ENCODE data around the gene RAB37.

The RAB37 gene

DNA sequence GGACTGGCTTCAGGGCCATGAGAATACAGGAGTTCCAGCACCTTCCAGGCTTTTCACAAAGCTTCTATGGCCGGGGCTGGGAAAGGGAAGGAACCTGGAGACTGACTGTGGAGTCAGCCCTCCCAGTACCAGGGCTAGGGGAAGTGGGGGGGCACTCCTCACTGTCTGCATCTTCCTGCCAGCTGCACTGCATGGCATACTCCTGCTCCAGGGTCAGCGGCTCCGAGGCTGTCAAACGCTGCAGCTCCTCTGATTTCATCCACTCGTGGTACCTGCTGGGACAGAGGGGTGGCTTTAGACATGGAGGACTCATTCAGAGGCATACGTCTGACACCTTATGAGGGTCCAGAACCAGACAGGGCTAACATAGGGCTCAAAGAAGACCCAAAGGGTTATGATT, 36.4 kb downstream of the RAB37 start:
- Histone ChIP-seq H4K20me1 (ENCODE audit: insufficient read depth, low read length, poor library complexity, severe bottlenecking) (peaks cover 14% of the 10 kb centered on the region), H3K4me1 (ENCODE audit: insufficient read depth, low read length, poor library complexity, severe bottlenecking) (peaks cover 20% of the 10 kb centered on the region), H2AFZ (ENCODE audit: low read length) (no peak overlapping the region), H3K9me2 (replicated peaks; ENCODE audit: low read depth, low read length) (no peaks in the 10 kb centered on the region), H3K4me3 (ENCODE audit: low read length, poor library complexity, severe bottlenecking) (no peak overlapping the region), H3K36me3 (ENCODE audit: insufficient read depth, low read length) (peaks cover 48% of the 10 kb centered on the region; the same call in 1 of the 2 replicates), H3F3A (ENCODE audit: low read depth) (no peaks in the 10 kb centered on the region), H3K4me2 (ENCODE audit: low read depth, low read length, poor library complexity, severe bottlenecking) (no peak overlapping the region), H3K9ac (ENCODE audit: low read depth, low read length, poor library complexity, severe bottlenecking) (no peak overlapping the region), H3K9me3 (ENCODE audit: insufficient read depth, low read depth, low read length) (no peaks in the 10 kb centered on the region), H3K27me3 (ENCODE audit: insufficient read depth, low read length, poor library complexity, severe bottlenecking) (no peaks in the 10 kb centered on the region), H3K79me2 (ENCODE audit: insufficient read depth, low read length) (peaks cover 46% of the 10 kb centered on the region)
- TF ChIP-seq, protein P1, sequence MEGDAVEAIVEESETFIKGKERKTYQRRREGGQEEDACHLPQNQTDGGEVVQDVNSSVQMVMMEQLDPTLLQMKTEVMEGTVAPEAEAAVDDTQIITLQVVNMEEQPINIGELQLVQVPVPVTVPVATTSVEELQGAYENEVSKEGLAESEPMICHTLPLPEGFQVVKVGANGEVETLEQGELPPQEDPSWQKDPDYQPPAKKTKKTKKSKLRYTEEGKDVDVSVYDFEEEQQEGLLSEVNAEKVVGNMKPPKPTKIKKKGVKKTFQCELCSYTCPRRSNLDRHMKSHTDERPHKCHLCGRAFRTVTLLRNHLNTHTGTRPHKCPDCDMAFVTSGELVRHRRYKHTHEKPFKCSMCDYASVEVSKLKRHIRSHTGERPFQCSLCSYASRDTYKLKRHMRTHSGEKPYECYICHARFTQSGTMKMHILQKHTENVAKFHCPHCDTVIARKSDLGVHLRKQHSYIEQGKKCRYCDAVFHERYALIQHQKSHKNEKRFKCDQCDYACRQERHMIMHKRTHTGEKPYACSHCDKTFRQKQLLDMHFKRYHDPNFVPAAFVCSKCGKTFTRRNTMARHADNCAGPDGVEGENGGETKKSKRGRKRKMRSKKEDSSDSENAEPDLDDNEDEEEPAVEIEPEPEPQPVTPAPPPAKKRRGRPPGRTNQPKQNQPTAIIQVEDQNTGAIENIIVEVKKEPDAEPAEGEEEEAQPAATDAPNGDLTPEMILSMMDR (conservative IDR thresholded peaks at IDR 0.05; ENCODE audit: low read length) = no peak
- no peak for TF ChIP-seq EZH2phosphoT487 (IDR thresholded peaks at IDR 0.05; ENCODE audit: borderline replicate concordance)

DNA sequence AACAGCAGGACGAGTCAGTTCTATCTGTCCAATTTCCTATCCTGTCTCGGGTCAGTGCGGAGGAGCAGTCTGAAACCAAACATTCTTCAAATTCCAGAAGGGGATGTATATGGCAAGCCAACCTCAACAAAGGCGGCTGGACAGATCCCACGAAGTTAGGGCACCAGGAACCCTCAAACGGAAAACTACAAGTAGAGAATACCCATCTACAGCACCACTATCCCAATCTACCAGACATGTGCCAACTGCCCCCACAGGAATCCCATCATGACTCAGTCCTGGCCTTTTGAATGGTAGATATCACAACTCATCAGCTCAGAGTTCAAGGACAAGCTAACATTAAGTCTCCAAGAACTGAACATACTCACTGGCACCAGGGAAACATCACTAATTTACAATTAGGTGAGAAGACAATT, 36.8 kb downstream of the RAB37 start:
- Histone ChIP-seq H3K4me2 (ENCODE audit: low read depth, low read length, poor library complexity, severe bottlenecking) (no peak overlapping the region), H3K27me3 (ENCODE audit: insufficient read depth, low read length, poor library complexity, severe bottlenecking) (no peaks in the 10 kb centered on the region), H3F3A (ENCODE audit: low read depth) (no peaks in the 10 kb centered on the region), H3K9me2 (replicated peaks; ENCODE audit: low read depth, low read length) (no peaks in the 10 kb centered on the region), H3K79me2 (ENCODE audit: insufficient read depth, low read length) (peaks cover 49% of the 10 kb centered on the region), H3K4me3 (ENCODE audit: low read length, poor library complexity, severe bottlenecking) (no peak overlapping the region), H3K9me3 (ENCODE audit: insufficient read depth, low read depth, low read length) (no peaks in the 10 kb centered on the region), H3K9ac (ENCODE audit: low read depth, low read length, poor library complexity, severe bottlenecking) (no peak overlapping the region), H3K36me3 (ENCODE audit: insufficient read depth, low read length) (peaks cover 43% of the 10 kb centered on the region; the same call in 1 of the 2 replicates), H2AFZ (ENCODE audit: low read length) (no peak overlapping the region), H4K20me1 (ENCODE audit: insufficient read depth, low read length, poor library complexity, severe bottlenecking) (peaks cover 14% of the 10 kb centered on the region), H3K4me1 (ENCODE audit: insufficient read depth, low read length, poor library complexity, severe bottlenecking) (peaks cover 22% of the 10 kb centered on the region)
- TF ChIP-seq, protein P1 (conservative IDR thresholded peaks at IDR 0.05; ENCODE audit: low read length) = no peak
- TF ChIP-seq EZH2phosphoT487 (IDR thresholded peaks at IDR 0.05; ENCODE audit: borderline replicate concordance) = no peak

DNA sequence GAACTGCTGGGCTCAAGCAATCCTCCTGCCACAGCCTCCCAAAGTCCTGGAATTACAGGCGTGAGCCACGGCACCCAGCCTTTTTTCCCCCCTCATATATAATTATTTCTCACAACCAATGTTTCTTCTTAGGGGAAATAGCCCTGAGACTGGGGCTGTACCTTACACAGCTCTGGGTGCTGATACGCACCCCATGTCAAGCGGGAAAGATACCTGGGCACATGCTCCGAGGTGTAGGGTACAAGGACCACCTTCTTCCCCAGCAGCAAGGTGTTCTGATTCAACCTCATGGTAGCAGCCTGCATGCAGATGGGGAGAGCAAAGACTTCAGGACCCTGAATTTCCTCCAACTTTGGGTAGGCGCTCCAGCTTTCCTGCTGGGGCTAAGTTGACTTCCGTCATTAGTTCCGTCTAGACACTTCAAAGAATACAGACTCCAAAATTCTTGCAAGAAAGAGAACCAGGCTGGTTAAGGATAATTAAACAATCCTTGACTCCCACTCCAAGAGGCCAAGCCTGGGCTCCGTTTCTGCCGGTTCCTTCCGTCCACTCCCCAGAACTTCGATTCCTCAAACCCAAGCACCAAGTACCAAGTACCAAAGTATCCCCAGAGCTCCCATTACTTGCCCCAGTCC, 38.5 kb downstream of the RAB37 start:
- peaks cover 27% of the 10 kb centered on the region; the same call in 1 of the 2 replicates for H3K36me3 ChIP-seq (ENCODE audit: insufficient read depth, low read length)
- H2AFZ ChIP-seq (ENCODE audit: low read length) = 0 out of 2 replicates have a peak overlapping the region, but pooled peaks have one; percentile 51
- no peaks in the 10 kb centered on the region for H3K9me2 ChIP-seq (replicated peaks; ENCODE audit: low read depth, low read length)
- TF ChIP-seq EZH2phosphoT487 (IDR thresholded peaks at IDR 0.05; ENCODE audit: borderline replicate concordance) = no peak
- H3K9ac ChIP-seq (ENCODE audit: low read depth, low read length, poor library complexity, severe bottlenecking) = peak overlapping the region; percentile 77
- no peaks in the 10 kb centered on the region for H3K27me3 ChIP-seq (ENCODE audit: insufficient read depth, low read length, poor library complexity, severe bottlenecking)
- H3K4me3 ChIP-seq (ENCODE audit: low read length, poor library complexity, severe bottlenecking) = peak overlapping the region; percentile 90
- no peaks in the 10 kb centered on the region for H3K9me3 ChIP-seq (ENCODE audit: insufficient read depth, low read depth, low read length)
- peaks cover 57% of the 10 kb centered on the region for H3K79me2 ChIP-seq (ENCODE audit: insufficient read depth, low read length)
- H3K4me1 ChIP-seq (ENCODE audit: insufficient read depth, low read length, poor library complexity, severe bottlenecking) = peaks cover 39% of the 10 kb centered on the region
- peak overlapping the region; percentile 89 for H3K4me2 ChIP-seq (ENCODE audit: low read depth, low read length, poor library complexity, severe bottlenecking)
- H4K20me1 ChIP-seq (ENCODE audit: insufficient read depth, low read length, poor library complexity, severe bottlenecking) = peaks cover 11% of the 10 kb centered on the region
- no peaks in the 10 kb centered on the region for H3F3A ChIP-seq (ENCODE audit: low read depth)

Measured in Loucy (cell line).